H1 (cell line): ENCODE data around the gene UTS2R. TPM values are rescaled to one million over a fixed set of nuclear protein-coding genes. Genes with fewer than 3 reads are reported as not detected.

Source experiments
- CTCF ChIA-PET: fragments of 300-600 bp; sonication (Branson Sonifier 250); formaldehyde crosslinking; loops from one replicate; lab custom pipeline; 2021; ENCODE audit not compliant: partially characterized antibody; lab: Charles Lee
- POLR2A ChIA-PET: fragments of 300-600 bp; sonication (Branson Sonifier 250); formaldehyde crosslinking; loops from one replicate; lab custom pipeline; 2021; ENCODE audit warnings: inconsistent platforms; ENCODE audit not compliant: partially characterized antibody; lab: Charles Lee
- DNase-seq, 2 experiments: peaks; one replicate each; pipeline versions ENCODE4 v3.0.0 to v3.0.0-alpha.2; 2010 to 2022; ENCODE audit warnings: low spot score in 2 of 2, low read depth in 1 of 2, mixed read lengths in 1 of 2
- FAIRE-seq: peaks from 2 replicates; lab custom pipeline; 2011; peaks lifted over from hg19 to GRCh38; lab: Jason Lieb, UNC
- H2AFZ ChIP-seq: 2 replicates; pipeline ENCODE4 v1.8.1; 2012; ENCODE audit warnings: low read length, inconsistent platforms
- H2AK5ac ChIP-seq: 2 replicates; pipeline ENCODE4 v1.6.1; 2013; ENCODE audit warnings: low read depth, low read length
- H2BK120ac ChIP-seq: replicated peaks from 2 replicates; pipeline ENCODE3; 2013; ENCODE audit warnings: low read depth, low read length, inconsistent platforms
- H2BK12ac ChIP-seq: 2 replicates; pipeline ENCODE4 v1.6.1; 2013; ENCODE audit warnings: low read depth, low read length
- H2BK15ac ChIP-seq: 2 replicates; pipeline ENCODE4 v1.6.1; 2013; ENCODE audit warnings: low read length
- H2BK20ac ChIP-seq: 2 replicates; pipeline ENCODE4 v1.6.1; 2013; ENCODE audit warnings: low read length
- H2BK5ac ChIP-seq: 2 replicates; pipeline ENCODE4 v1.6.1; 2013; ENCODE audit warnings: low read depth, low read length
- H3K14ac ChIP-seq: 2 replicates; pipeline ENCODE4 v1.6.1; 2013; ENCODE audit warnings: inconsistent platforms; ENCODE audit not compliant: insufficient read length
- H3K18ac ChIP-seq: 2 replicates; pipeline ENCODE4 v1.6.1; 2013; ENCODE audit warnings: low read length; ENCODE audit errors: extremely low read depth
- H3K23ac ChIP-seq: 2 replicates; pipeline ENCODE4 v1.6.1; 2013; ENCODE audit warnings: inconsistent platforms; ENCODE audit not compliant: insufficient read length
- H3K23me2 ChIP-seq: 2 replicates; pipeline ENCODE4 v1.6.1; 2013; ENCODE audit warnings: low read depth, low read length
- H3K27ac ChIP-seq: 2 replicates; pipeline ENCODE4 v1.6.1; 2011; ENCODE audit warnings: low read depth, low read length, inconsistent platforms
- H3K27me3 ChIP-seq, 4 experiments: replicated peaks in 1 of 4; 1 replicate in 1 of 4; 2 replicates in 3 of 4; pipeline versions ENCODE4 v1.6.1 to v1.8.1; 2011 to 2013; ENCODE audit warnings: low read length in 3 of 4, mild to moderate bottlenecking in 3 of 4, inconsistent platforms in 2 of 4, mixed read lengths in 2 of 4, moderate library complexity in 1 of 4; ENCODE audit not compliant: control insufficient read depth in 3 of 4, insufficient read depth in 3 of 4; ENCODE audit errors: extremely low read depth in 1 of 4
- H3K36me3 ChIP-seq, 4 experiments: 2 replicates each; pipeline versions ENCODE4 v1.6.1 to v1.8.1; 2011 to 2013; ENCODE audit warnings: mild to moderate bottlenecking in 4 of 4, low read length in 3 of 4, moderate library complexity in 2 of 4, control low read depth in 1 of 4, inconsistent platforms in 1 of 4; ENCODE audit not compliant: insufficient read depth in 4 of 4, control insufficient read depth in 2 of 4
- H3K4ac ChIP-seq: replicated peaks from 2 replicates; pipeline ENCODE3; 2013; ENCODE audit warnings: low read length, low read depth, mixed read lengths, inconsistent platforms; ENCODE audit not compliant: insufficient read length
- H3K4me1 ChIP-seq, 4 experiments: replicated peaks in 1 of 4; 1 replicate in 1 of 4; 2 replicates in 3 of 4; pipeline versions ENCODE4 v1.6.1 to v1.8.1; 2011 to 2013; ENCODE audit warnings: low read length in 3 of 4, inconsistent platforms in 2 of 4, mixed read lengths in 1 of 4; ENCODE audit not compliant: insufficient read depth in 4 of 4, control insufficient read depth in 3 of 4
- H3K4me2 ChIP-seq, 2 experiments: 2 replicates each; pipeline versions ENCODE4 v1.6.1 to v1.8.1; 2011 to 2013; ENCODE audit warnings: low read depth in 2 of 2, low read length in 2 of 2, control low read depth in 1 of 2, inconsistent platforms in 1 of 2, mild to moderate bottlenecking in 1 of 2; ENCODE audit not compliant: insufficient read depth in 1 of 2
- H3K4me3 ChIP-seq, 4 experiments: fragments of 200-600, 300-600 bp in 1 of 4; sonication (generic), shearing (Covaris generic), sonication (Bioruptor Twin) in 1 of 4; 2 replicates each; pipeline versions ENCODE4 v1.5.1 to v1.8.1; 2011 to 2016; ENCODE audit warnings: low read length in 4 of 4, low read depth in 3 of 4, control low read depth in 2 of 4, inconsistent platforms in 2 of 4, mild to moderate bottlenecking in 2 of 4, mixed read lengths in 1 of 4, moderate library complexity in 1 of 4; ENCODE audit not compliant: insufficient read depth in 2 of 4; ENCODE audit errors: extremely low read depth in 1 of 4
- H3K56ac ChIP-seq: replicated peaks from 2 replicates; pipeline ENCODE3; 2013; ENCODE audit warnings: low read depth, mild to moderate bottlenecking, mixed read lengths, low read length, inconsistent platforms; ENCODE audit not compliant: insufficient read length
- H3K79me1 ChIP-seq: 2 replicates; pipeline ENCODE4 v1.6.1; 2013; ENCODE audit warnings: low read depth, low read length, control low read depth
- H3K79me2 ChIP-seq, 2 experiments: 2 replicates each; pipeline versions ENCODE4 v1.6.1 to v1.8.1; 2012 to 2013; ENCODE audit warnings: low read length in 2 of 2, mild to moderate bottlenecking in 2 of 2, inconsistent platforms in 1 of 2; ENCODE audit not compliant: insufficient read depth in 2 of 2, control insufficient read depth in 1 of 2
- H3K9ac ChIP-seq, 4 experiments: replicated peaks in 1 of 4; 1 replicate in 1 of 4; 2 replicates in 3 of 4; pipeline versions ENCODE4 v1.6.1 to v1.8.1; 2011 to 2013; ENCODE audit warnings: low read depth in 3 of 4, low read length in 3 of 4, control low read depth in 2 of 4, mild to moderate bottlenecking in 2 of 4, moderate library complexity in 2 of 4, inconsistent platforms in 1 of 4; ENCODE audit errors: extremely low read depth in 1 of 4
- H3K9me3 ChIP-seq, 2 experiments: 2 replicates each; pipeline versions ENCODE4 v1.6.1 to v1.8.1; 2012 to 2013; ENCODE audit warnings: mild to moderate bottlenecking in 2 of 2, moderate library complexity in 2 of 2, control low read depth in 1 of 2, inconsistent platforms in 1 of 2, low read depth in 1 of 2, low read length in 1 of 2, mixed read lengths in 1 of 2; ENCODE audit not compliant: insufficient read depth in 2 of 2
- H4K20me1 ChIP-seq, 2 experiments: replicated peaks in 1 of 2; 2 replicates each; pipeline versions ENCODE3 to v1.8.1; 2011 to 2013; ENCODE audit warnings: inconsistent platforms in 2 of 2, low read length in 2 of 2, mild to moderate bottlenecking in 1 of 2; ENCODE audit not compliant: insufficient read depth in 2 of 2, control insufficient read depth in 1 of 2
- H4K5ac ChIP-seq: 2 replicates; pipeline ENCODE4 v1.6.1; 2013; ENCODE audit warnings: low read length, low read depth, mixed read lengths, inconsistent platforms; ENCODE audit not compliant: insufficient read length
- H4K8ac ChIP-seq: 2 replicates; pipeline ENCODE4 v1.8.0; 2013; ENCODE audit warnings: mild to moderate bottlenecking, moderate library complexity, low read length, inconsistent platforms; ENCODE audit not compliant: insufficient read depth; ENCODE audit errors: extremely low read depth
- H4K91ac ChIP-seq: replicated peaks from 2 replicates; pipeline ENCODE3; 2013; ENCODE audit warnings: low read length, mixed read lengths, inconsistent platforms; ENCODE audit not compliant: insufficient read length
- CEBPB ChIP-seq: IDR thresholded peaks from 2 replicates; pipeline ENCODE4 v1.6.1; 2012; ENCODE audit warnings: low read depth, low read length
- E2F6 ChIP-seq: IDR thresholded peaks from 2 replicates; pipeline ENCODE4 v1.6.1; 2012; ENCODE audit warnings: inconsistent platforms
- JUND ChIP-seq: IDR thresholded peaks from 2 replicates; pipeline ENCODE4 v1.6.1; 2011; ENCODE audit warnings: mild to moderate bottlenecking, improper control_type of control experiment, low read length
- KDM1A ChIP-seq: fragments of 200-600, 300-600 bp; sonication (generic); IDR thresholded peaks from 2 replicates; pipeline ENCODE4 v1.7.1; 2016; ENCODE audit warnings: mild to moderate bottlenecking, low read length, borderline replicate concordance
- KDM5A ChIP-seq: fragments of 200-600 bp; IDR thresholded peaks from 2 replicates; pipeline ENCODE4 v1.7.1; 2012; ENCODE audit warnings: mild to moderate bottlenecking, low read length, inconsistent platforms, mixed read lengths
- MAFK ChIP-seq: IDR thresholded peaks from 2 replicates; pipeline ENCODE4 v1.6.1; 2012; ENCODE audit warnings: low read depth, mild to moderate bottlenecking, improper control_type of control experiment, low read length
- MAX ChIP-seq: IDR thresholded peaks from 2 replicates; pipeline ENCODE4 v1.6.1; 2012; ENCODE audit warnings: inconsistent platforms
- RXRA ChIP-seq: IDR thresholded peaks from 2 replicates; pipeline ENCODE4 v1.6.1; 2011; ENCODE audit warnings: low read depth, mild to moderate bottlenecking, low read length, moderate library complexity; ENCODE audit not compliant: insufficient read depth
- SAP30 ChIP-seq: fragments of 300-600 bp; sonication (generic); IDR thresholded peaks from 2 replicates; pipeline ENCODE4 v1.7.1; 2012; ENCODE audit warnings: low read length, moderate library complexity, mild to moderate bottlenecking, inconsistent platforms; ENCODE audit not compliant: insufficient read depth, insufficient replicate concordance
- TAF7 ChIP-seq: optimal IDR thresholded peaks from 2 replicates; pipeline ENCODE3; 2011; ENCODE audit warnings: low read depth, mild to moderate bottlenecking, inconsistent platforms, low read length, moderate library complexity, borderline replicate concordance
- WGBS, 2 experiments: shearing (Covaris generic) in 1 of 2; methylation state at CpG; one replicate each; pipeline versions ENCODE4 v1.1.6 to v1.1.7; 2013 to 2015; ENCODE audit warnings: low lambda C conversion rate in 2 of 2, mixed read lengths in 2 of 2, inconsistent platforms in 1 of 2, low coverage in 1 of 2, missing lambda C conversion rate in 1 of 2; ENCODE audit not compliant: insufficient replicate concordance in 2 of 2, insufficient coverage in 1 of 2, insufficient read length in 1 of 2; ENCODE audit errors: extremely low coverage in 1 of 2, missing lambda C conversion rate in 1 of 2; 5-methylcytosine and 5-hydroxymethylcytosine counted together
- polyA plus RNA-seq, 7 experiments: library from polyadenylated mRNA; depleted of rRNA in 3 of 7; stranded (reverse) in 5 of 7; unstranded in 2 of 7; fragments of >200 nt in 5 of 7; fragments of 200-250 nt in 2 of 7; gene quantifications; 1 replicate in 5 of 7; 2 replicates in 1 of 7; 4 replicates in 1 of 7; pipeline versions ENCODE4 v1.2.1 to v1.2.3, GENCODE V29; 2011 to 2013; ENCODE audit warnings: missing spikeins in 2 of 7, mixed read lengths in 2 of 7
- total RNA-seq: library from RNA; stranded (reverse); fragmentation: NEBNext Ultra II Directional; extraction: Animal tissue kit (Norgen Biotek cat#: 25700); gene quantifications from 2 replicates; pipeline ENCODE4 v1.2.1, GENCODE V29; 2021

The UTS2R gene
- total and polyA plus RNA-seq, 2 of the 8 experiments (the other 6 are each of a cell fraction or from before 2014, with no cell fraction given): 0.27 TPM; not detected in 1

GRCh38 chr17:82344175-82344907 is 27.2 kb upstream of the UTS2R start:
- peaks cover 0 to 2% of the 10 kb centered on the region in 2 experiments; a peak in 1 of 4 replicates for H3K9me3 ChIP-seq
- no peak overlapping the region for H2BK20ac ChIP-seq
- no peaks in the 10 kb centered on the region for H3K36me3 ChIP-seq
- no peak overlapping the region; the same call in 1 of the 2 replicates for H2BK12ac ChIP-seq
- H3K27me3 ChIP-seq: no peaks in the 10 kb centered on the region; a peak in 2 of 7 replicates
- H4K91ac ChIP-seq: no peak overlapping the region
- H4K5ac ChIP-seq: no peak overlapping the region
- ChIA-PET CTCF (interaction anchor here (0.5 to 3.3 kb wide), 8 partner anchors 8 to 195 kb away, joined by 3 to 8 read pairs (median 3); no protein-coding TSS in a partner anchor), POLR2A (interaction anchor here (0.9 to 1.8 kb wide), 4 partner anchors 8 to 105 kb away, joined by 3 to 5 read pairs (median 4); partner anchors contain the start of gene SECTM1)
- H2BK5ac ChIP-seq: no peak overlapping the region
- no peak overlapping the region for H3K9ac ChIP-seq
- H2BK15ac ChIP-seq: no peak overlapping the region
- no peak for FAIRE-seq
- no peaks in the 10 kb centered on the region for H3K79me2 ChIP-seq
- no peak overlapping the region for H2AFZ ChIP-seq
- no peak overlapping the region for H3K14ac ChIP-seq
- H3K18ac ChIP-seq: no peak overlapping the region; the same call in 1 of the 2 replicates
- no peak for DNase-seq
- no peak overlapping the region for H3K4me3 ChIP-seq
- no peak overlapping the region for H4K8ac ChIP-seq
- H3K4me2 ChIP-seq: no peak overlapping the region
- peaks cover 0 to 4% (median 1%) of the 10 kb centered on the region in 4 experiments; a peak in 2 of 7 replicates for H3K4me1 ChIP-seq
- no peak overlapping the region for H3K56ac ChIP-seq
- H2AK5ac ChIP-seq: no peak overlapping the region
- no peaks in the 10 kb centered on the region for H3K79me1 ChIP-seq
- H3K4ac ChIP-seq: no peak overlapping the region
- no peak overlapping the region for H3K23ac ChIP-seq
- H3K23me2 ChIP-seq: no peaks in the 10 kb centered on the region
- 70% methylated on average over 24 of the region's 24 CpGs; no CpG with 5 or more reads in 1 of the 2 experiments for WGBS, 2 experiments
- H2BK120ac ChIP-seq: no peak overlapping the region
- H4K20me1 ChIP-seq: no peaks in the 10 kb centered on the region
- H3K27ac ChIP-seq: no peak overlapping the region
- TF ChIP-seq MAX: no peak
- TF ChIP-seq SAP30: no peak
- TF ChIP-seq RXRA: no peak
- TF ChIP-seq KDM5A: no peak
- no peak for TF ChIP-seq E2F6
- TF ChIP-seq JUND: no peak
- no peak for TF ChIP-seq MAFK
- TF ChIP-seq KDM1A: no peak
- TF ChIP-seq CEBPB: no peak
- TF ChIP-seq TAF7: no peak
